ENCODE measurements around the gene ST3GAL4. TPM values are rescaled to one million over a fixed set of nuclear protein-coding genes. Genes with fewer than 3 reads are reported as not detected.

ST3GAL4 gene
- total RNA-seq, 4 donors from 2014 or later, result 11.8 to 53.3 (median 34.8) TPM

GRCh38 chr11:126406368-126406767, 50.9 kb downstream of the ST3GAL4 start:
- Histone ChIP-seq H3K9me3 (no peaks in the 10 kb centered on the region), H3K36me3 (no peaks in the 10 kb centered on the region), H3K27ac (no peak overlapping the region), H3K4me3 (no peak overlapping the region), H3K27me3 (no peaks in the 10 kb centered on the region), H3K4me1 (no peaks in the 10 kb centered on the region)
- intact Hi-C loops (cut with DNase I; ENCODE audit: low total_unique reads), result no loop called here
- TF ChIP-seq POLR2A (IDR thresholded peaks at IDR 0.05) (no peak), CTCF (IDR thresholded peaks at IDR 0.05) (no peak)
- no peak for DNase-seq

GRCh38 chr11:126407101-126407521, 51.6 kb downstream of the ST3GAL4 start:
- H3K36me3 ChIP-seq, result no peaks in the 10 kb centered on the region
- intact Hi-C loops (cut with DNase I; ENCODE audit: low total_unique reads), result no loop called here
- H3K4me1 ChIP-seq, result no peaks in the 10 kb centered on the region
- H3K9me3 ChIP-seq, result no peaks in the 10 kb centered on the region
- no peak overlapping the region for H3K4me3 ChIP-seq
- no peak overlapping the region for H3K27ac ChIP-seq
- no peak for DNase-seq
- H3K27me3 ChIP-seq, result no peaks in the 10 kb centered on the region
- TF ChIP-seq POLR2A (IDR thresholded peaks at IDR 0.05), result no peak
- no peak for TF ChIP-seq CTCF (IDR thresholded peaks at IDR 0.05)

GRCh38 chr11:126407682-126408288, 52.3 kb downstream of the ST3GAL4 start:
- Histone ChIP-seq H3K27me3 (no peaks in the 10 kb centered on the region), H3K4me3 (no peak overlapping the region), H3K9me3 (no peaks in the 10 kb centered on the region), H3K27ac (no peak overlapping the region), H3K36me3 (no peaks in the 10 kb centered on the region), H3K4me1 (no peaks in the 10 kb centered on the region)
- TF ChIP-seq POLR2A (IDR thresholded peaks at IDR 0.05) (no peak), CTCF (IDR thresholded peaks at IDR 0.05) (no peak)
- intact Hi-C loops (cut with DNase I; ENCODE audit: low total_unique reads), result no loop called here
- no peak for DNase-seq

GRCh38 chr11:126408496-126408895, 53.0 kb downstream of the ST3GAL4 start:
- Histone ChIP-seq H3K9me3 (no peaks in the 10 kb centered on the region), H3K36me3 (no peaks in the 10 kb centered on the region), H3K27me3 (no peaks in the 10 kb centered on the region), H3K4me1 (no peaks in the 10 kb centered on the region), H3K27ac (no peak overlapping the region), H3K4me3 (no peak overlapping the region)
- no peak for TF ChIP-seq CTCF (IDR thresholded peaks at IDR 0.05)
- TF ChIP-seq POLR2A (IDR thresholded peaks at IDR 0.05), result no peak
- no peak for DNase-seq
- intact Hi-C loops (cut with DNase I; ENCODE audit: low total_unique reads), result no loop called here

GRCh38 chr11:126408901-126409619, 53.6 kb downstream of the ST3GAL4 start:
- peaks cover 0 to under 1% of the 10 kb centered on the region in 2 donors for H3K4me1 ChIP-seq
- no peaks in the 10 kb centered on the region for H3K9me3 ChIP-seq
- intact Hi-C loops (cut with DNase I; ENCODE audit: low total_unique reads), result no loop called here
- H3K27ac ChIP-seq, result no peak overlapping the region
- no peak for TF ChIP-seq CTCF (IDR thresholded peaks at IDR 0.05)
- TF ChIP-seq POLR2A (IDR thresholded peaks at IDR 0.05), result no peak
- no peaks in the 10 kb centered on the region for H3K36me3 ChIP-seq
- DNase-seq, result no peak
- no peak overlapping the region for H3K4me3 ChIP-seq
- no peaks in the 10 kb centered on the region for H3K27me3 ChIP-seq
